ENCODE data around the gene TSEN54.

TSEN54 gene

GRCh38 chr17:75530837-75531720 lies 14.8 kb downstream of the TSEN54 start:
- peaks cover 4% of the 10 kb centered on the region for H3K27me3 ChIP-seq (ENCODE audit: insufficient read depth, poor library complexity, severe bottlenecking)
- H3K4me3 ChIP-seq (replicated peaks; ENCODE audit: insufficient read depth, low read length) = no peak overlapping the region
- TF ChIP-seq REST (IDR thresholded peaks at IDR 0.05; ENCODE audit: insufficient replicate concordance, low read depth) = no peak
- no peak for TF ChIP-seq SPI1 (IDR thresholded peaks at IDR 0.05; ENCODE audit: borderline replicate concordance, low read depth)
- no peak for TF ChIP-seq CTCF (IDR thresholded peaks at IDR 0.05; ENCODE audit: insufficient read depth, low read length)
- no peak for TF ChIP-seq POLR2AphosphoS5 (IDR thresholded peaks at IDR 0.05; ENCODE audit: low read depth)
- TF ChIP-seq GABPA (IDR thresholded peaks at IDR 0.05; ENCODE audit: low read depth) = no peak
- no peak overlapping the region for H3K27ac ChIP-seq (replicated peaks)
- DNase-seq (ENCODE audit: low read depth in 1 of 2, low spot score in 1 of 2) = no peak

GRCh38 chr17:75531721-75532072 lies 15.4 kb downstream of the TSEN54 start:
- Histone ChIP-seq H3K27ac (replicated peaks) (no peak overlapping the region), H3K4me3 (replicated peaks; ENCODE audit: insufficient read depth, low read length) (no peak overlapping the region), H3K27me3 (ENCODE audit: insufficient read depth, poor library complexity, severe bottlenecking) (peaks cover under 1% of the 10 kb centered on the region)
- TF ChIP-seq SPI1 (IDR thresholded peaks at IDR 0.05; ENCODE audit: borderline replicate concordance, low read depth) (no peak), POLR2AphosphoS5 (IDR thresholded peaks at IDR 0.05; ENCODE audit: low read depth) (no peak)
- no peak for DNase-seq (ENCODE audit: low read depth in 1 of 2, low spot score in 1 of 2)

- Histone ChIP-seq H3K4me3 (replicated peaks; ENCODE audit: insufficient read depth, low read length) (no peak overlapping the region), H3K27ac (replicated peaks) (no peak overlapping the region), H3K27me3 (ENCODE audit: insufficient read depth, poor library complexity, severe bottlenecking) (no peaks in the 10 kb centered on the region)
- no peak for DNase-seq (ENCODE audit: low read depth in 1 of 2, low spot score in 1 of 2)
- TF ChIP-seq CTCF (IDR thresholded peaks at IDR 0.05; ENCODE audit: insufficient read depth, low read length) (no peak), GABPA (IDR thresholded peaks at IDR 0.05; ENCODE audit: low read depth) (no peak), REST (IDR thresholded peaks at IDR 0.05; ENCODE audit: insufficient replicate concordance, low read depth) (no peak), POLR2AphosphoS5 (IDR thresholded peaks at IDR 0.05; ENCODE audit: low read depth) (no peak), SPI1 (IDR thresholded peaks at IDR 0.05; ENCODE audit: borderline replicate concordance, low read depth) (no peak)
Measured at GRCh38 chr17:75535119-75535537, 18.8 kb downstream of the TSEN54 start.

GRCh38 chr17:75535871-75536270 lies 19.5 kb downstream of the TSEN54 start:
- no peak for TF ChIP-seq REST (IDR thresholded peaks at IDR 0.05; ENCODE audit: insufficient replicate concordance, low read depth)
- TF ChIP-seq GABPA (IDR thresholded peaks at IDR 0.05; ENCODE audit: low read depth) = no peak
- no peak for TF ChIP-seq POLR2AphosphoS5 (IDR thresholded peaks at IDR 0.05; ENCODE audit: low read depth)
- no peak for TF ChIP-seq SPI1 (IDR thresholded peaks at IDR 0.05; ENCODE audit: borderline replicate concordance, low read depth)
- no peak for TF ChIP-seq CTCF (IDR thresholded peaks at IDR 0.05; ENCODE audit: insufficient read depth, low read length)
- DNase-seq (ENCODE audit: low read depth in 1 of 2, low spot score in 1 of 2) = no peak
- no peak overlapping the region for H3K4me3 ChIP-seq (replicated peaks; ENCODE audit: insufficient read depth, low read length)
- H3K27me3 ChIP-seq (ENCODE audit: insufficient read depth, poor library complexity, severe bottlenecking) = no peaks in the 10 kb centered on the region
- no peak overlapping the region for H3K27ac ChIP-seq (replicated peaks)
